ENCODE measurements around the gene SLC5A9.

The SLC5A9 gene

GRCh38 chr1:48246727-48247126 lies 24.2 kb downstream of the SLC5A9 start:
- H3K27me3 Mint-ChIP-seq (ENCODE audit: low read depth), result peaks cover 12% of the 10 kb centered on the region
- H3K4me1 Mint-ChIP-seq, result no peaks in the 10 kb centered on the region
- H3K27ac Mint-ChIP-seq, result peak overlapping the region in 1 of 3 experiments; percentile 19
- no peaks in the 10 kb centered on the region for H3K9me3 Mint-ChIP-seq
- no peaks in the 10 kb centered on the region for H3K36me3 Mint-ChIP-seq (ENCODE audit: low read depth)
- TF ChIP-seq CTCF (IDR thresholded peaks at IDR 0.05; ENCODE audit: unreplicated experiment in 3 of 3), result no peak
- no peak overlapping the region for H3K4me3 Mint-ChIP-seq

- H3K27me3 Mint-ChIP-seq (ENCODE audit: low read depth), result peaks cover 12% of the 10 kb centered on the region
- no peaks in the 10 kb centered on the region for H3K9me3 Mint-ChIP-seq
- TF ChIP-seq CTCF (IDR thresholded peaks at IDR 0.05; ENCODE audit: unreplicated experiment in 3 of 3), result no peak
- H3K36me3 Mint-ChIP-seq (ENCODE audit: low read depth), result no peaks in the 10 kb centered on the region
- H3K27ac Mint-ChIP-seq, result no peak overlapping the region
- no peak overlapping the region for H3K4me3 Mint-ChIP-seq
- H3K4me1 Mint-ChIP-seq, result no peaks in the 10 kb centered on the region
Observed at GRCh38 chr1:48248356-48248755, 25.8 kb downstream of the SLC5A9 start.

- no peak for TF ChIP-seq CTCF (IDR thresholded peaks at IDR 0.05; ENCODE audit: unreplicated experiment in 3 of 3)
- no peaks in the 10 kb centered on the region for H3K36me3 Mint-ChIP-seq (ENCODE audit: low read depth)
- peaks cover 12% of the 10 kb centered on the region for H3K27me3 Mint-ChIP-seq (ENCODE audit: low read depth)
- H3K27ac Mint-ChIP-seq, result no peak overlapping the region
- H3K9me3 Mint-ChIP-seq, result no peaks in the 10 kb centered on the region
- no peak overlapping the region for H3K4me3 Mint-ChIP-seq
- no peaks in the 10 kb centered on the region for H3K4me1 Mint-ChIP-seq
Observed at GRCh38 chr1:48249868-48250267, 27.4 kb downstream of the SLC5A9 start.

GRCh38 chr1:48250572-48250971 lies 28.1 kb downstream of the SLC5A9 start:
- Mint-ChIP-seq H3K27me3 (ENCODE audit: low read depth) (peaks cover 12% of the 10 kb centered on the region), H3K27ac (no peak overlapping the region), H3K4me1 (no peaks in the 10 kb centered on the region), H3K4me3 (no peak overlapping the region), H3K9me3 (no peaks in the 10 kb centered on the region), H3K36me3 (ENCODE audit: low read depth) (no peaks in the 10 kb centered on the region)
- no peak for TF ChIP-seq CTCF (IDR thresholded peaks at IDR 0.05; ENCODE audit: unreplicated experiment in 3 of 3)

- peaks cover 12% of the 10 kb centered on the region for H3K27me3 Mint-ChIP-seq (ENCODE audit: low read depth)
- no peak for TF ChIP-seq CTCF (IDR thresholded peaks at IDR 0.05; ENCODE audit: unreplicated experiment in 3 of 3)
- no peak overlapping the region for H3K4me3 Mint-ChIP-seq
- H3K9me3 Mint-ChIP-seq, result no peaks in the 10 kb centered on the region
- no peaks in the 10 kb centered on the region for H3K4me1 Mint-ChIP-seq
- H3K27ac Mint-ChIP-seq, result no peak overlapping the region
- H3K36me3 Mint-ChIP-seq (ENCODE audit: low read depth), result no peaks in the 10 kb centered on the region
Observed at GRCh38 chr1:48251323-48251722, 28.8 kb downstream of the SLC5A9 start.

- H3K36me3 Mint-ChIP-seq (ENCODE audit: low read depth), result no peaks in the 10 kb centered on the region
Observed at GRCh38 chr1:48251821-48252220, 29.3 kb downstream of the SLC5A9 start.

More at GRCh38 chr1:48251821-48252220, 29.3 kb downstream of the SLC5A9 start:
- Mint-ChIP-seq H3K27me3 (ENCODE audit: low read depth) (peaks cover 12% of the 10 kb centered on the region), H3K9me3 (no peaks in the 10 kb centered on the region), H3K27ac (no peak overlapping the region), H3K4me1 (no peaks in the 10 kb centered on the region), H3K4me3 (no peak overlapping the region)
- TF ChIP-seq CTCF (IDR thresholded peaks at IDR 0.05; ENCODE audit: unreplicated experiment in 3 of 3), result no peak

Data from nephron (organoid).